Stimulated activated CD8-positive, alpha-beta memory T cell treated with anti-CD3 and anti-CD28 coated beads, Interleukin-4, amount 100 ng/mL, for 48 hours (primary cell): ENCODE data around the gene PAPSS1.
"Not testable (repeated sequence)": the region's sequence is repeated elsewhere in the genome, so short reads cannot be mapped to it uniquely, and the experiment has no call there.

Source experiments
- DNase-seq: peaks from one replicate; pipeline ENCODE4 v3.0.0-alpha.2; 2020

Gene PAPSS1

DNA sequence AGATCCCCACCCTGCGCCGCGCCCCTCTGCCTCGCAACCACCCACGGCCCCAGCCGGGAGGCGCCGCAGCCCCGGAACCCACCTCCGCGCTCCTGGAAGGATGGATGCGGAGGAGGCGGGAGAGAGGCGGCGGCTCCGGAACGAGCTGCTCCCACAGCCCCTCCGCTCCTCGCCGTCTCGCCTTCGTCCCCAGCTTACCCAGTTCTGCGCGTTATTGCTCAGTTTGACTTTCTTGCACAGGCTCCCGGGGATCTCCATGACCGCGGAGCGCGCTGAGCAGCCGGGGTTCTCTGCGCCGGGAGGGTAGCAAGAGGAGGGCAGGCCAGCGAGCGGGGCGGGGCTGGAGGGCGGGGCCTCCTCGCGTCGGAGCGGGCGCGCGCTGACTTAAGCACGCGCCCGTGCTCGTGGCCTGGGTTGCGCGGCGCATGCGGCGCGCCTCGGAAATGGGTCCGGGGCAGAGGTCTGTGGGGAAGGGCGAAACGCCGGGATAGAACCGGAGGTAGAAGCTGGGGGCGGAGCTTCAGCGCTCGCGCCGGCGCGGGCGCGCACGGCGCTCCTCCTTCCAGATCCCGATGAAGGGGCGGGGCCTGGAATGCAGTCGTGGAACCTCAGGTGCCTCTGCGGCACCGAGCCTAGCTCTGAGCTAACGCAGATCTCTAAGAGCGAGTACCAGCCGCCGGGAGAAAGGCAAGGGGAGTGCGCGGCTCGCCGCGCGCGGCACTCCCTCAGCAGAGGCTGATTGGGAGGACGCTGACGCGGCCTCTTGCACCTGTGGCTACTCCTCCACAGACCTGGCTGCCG lies at the start of gene PAPSS1:
TSS of gene PAPSS1 (minus strand) at position 313 of the 801 bp plus-strand sequence. CDS start at position 258, 55 bp downstream.
- peak; percentile 95 for DNase-seq

DNA sequence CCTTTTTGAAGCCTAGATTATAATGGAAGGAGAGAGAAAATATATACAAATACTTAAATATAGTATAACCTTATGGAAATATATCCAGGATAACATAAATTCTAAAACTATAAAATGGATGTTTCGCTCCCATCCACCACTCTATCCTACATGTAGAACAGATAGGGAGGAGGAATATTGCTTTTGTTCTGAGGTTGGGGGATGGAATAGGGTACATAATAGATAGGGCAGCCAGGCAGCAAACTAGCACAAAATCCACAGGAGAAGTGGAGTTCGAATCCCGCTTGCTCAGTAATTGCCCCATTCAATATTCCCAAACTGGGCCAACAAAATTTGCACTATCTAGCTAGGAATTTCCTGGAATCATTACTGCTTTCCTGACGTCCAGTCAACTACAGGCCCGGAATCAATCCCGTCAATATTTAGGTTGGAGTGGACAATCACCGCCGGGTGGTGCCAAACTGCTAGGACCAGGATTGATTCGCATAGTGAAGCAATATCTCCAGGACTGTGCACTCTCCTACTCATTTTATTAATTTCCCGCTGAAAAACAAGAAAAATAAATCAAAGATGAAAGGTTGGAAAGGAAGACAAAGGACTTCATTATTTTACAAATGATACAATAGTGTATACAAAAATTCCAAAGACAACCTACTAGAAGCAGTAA lies 40.4 kb upstream of the PAPSS1 start:
- no peak for DNase-seq

DNA sequence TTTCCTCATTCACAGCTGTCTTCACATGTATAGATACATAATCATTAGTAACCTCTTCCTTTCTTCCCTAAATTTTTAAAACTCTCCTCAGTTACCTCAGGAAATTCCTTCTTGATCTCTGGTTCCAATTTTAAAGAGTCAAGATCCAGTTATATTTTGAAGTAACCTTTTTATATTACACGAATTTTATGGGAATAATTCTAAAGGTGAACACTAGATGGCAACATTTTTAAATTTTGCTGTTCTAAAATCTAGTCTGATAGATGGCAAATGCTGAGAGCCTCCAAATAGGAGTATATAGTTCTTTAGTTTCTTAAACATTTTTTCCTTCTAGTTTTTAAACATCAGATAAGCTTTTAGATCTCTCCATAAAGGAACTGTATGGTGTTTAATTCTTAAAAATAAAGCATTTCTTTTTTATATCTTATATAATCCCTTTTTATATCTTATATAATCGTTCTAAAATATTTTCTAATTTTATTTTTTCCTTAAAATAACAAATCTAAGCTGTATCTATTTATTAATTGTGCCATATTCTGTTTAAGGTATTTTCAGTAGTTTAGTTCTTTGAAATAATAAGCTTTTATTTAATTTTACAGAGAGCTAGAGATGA lies 37.9 kb upstream of the PAPSS1 start:
- DNase-seq = no peak

DNA sequence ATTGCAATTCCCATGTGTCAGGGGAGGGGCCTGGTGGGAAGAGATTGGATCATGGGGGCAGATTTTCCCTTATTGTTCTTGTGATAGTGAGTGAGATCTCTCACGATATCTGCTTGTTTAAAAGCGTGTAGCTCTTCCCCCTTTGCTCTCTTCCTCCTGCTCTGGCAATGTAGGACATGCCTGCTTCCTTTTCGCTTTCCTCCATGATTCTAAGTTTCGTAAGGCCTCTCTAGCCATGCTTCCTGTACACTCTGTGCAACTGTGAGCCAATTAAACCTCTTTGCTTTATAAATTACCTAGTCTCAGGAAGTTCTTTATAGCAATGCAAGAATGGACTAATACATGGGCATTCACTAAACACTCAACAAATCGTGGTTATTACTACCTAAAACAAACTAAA lies 37.2 kb upstream of the PAPSS1 start:
- DNase-seq = no peak

DNA sequence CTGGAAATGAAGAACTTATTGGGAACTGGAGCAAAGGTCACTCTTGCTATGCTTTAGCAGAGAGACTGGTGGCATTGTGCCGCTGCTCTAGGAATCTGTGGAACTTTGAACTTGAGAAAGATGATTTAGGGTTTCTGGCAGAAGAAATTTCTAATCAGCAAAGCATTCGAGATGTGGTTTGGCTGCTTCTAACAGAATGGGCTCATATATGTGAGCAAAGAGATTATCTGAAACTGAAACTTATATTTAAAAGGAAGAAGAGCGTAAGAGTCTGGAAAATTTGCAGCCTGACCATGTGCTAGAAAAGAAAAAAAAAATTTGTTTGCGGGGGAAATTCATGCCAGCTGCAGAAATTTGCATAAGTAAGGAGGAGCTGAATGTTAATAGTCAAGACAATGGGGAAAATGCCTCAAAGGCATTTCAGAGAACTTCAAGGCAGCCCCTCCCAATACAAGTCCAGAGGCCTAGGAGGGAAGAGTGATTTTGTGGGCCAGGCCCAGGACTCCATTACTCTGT lies 35.9 kb upstream of the PAPSS1 start:
- no peak for DNase-seq

DNA sequence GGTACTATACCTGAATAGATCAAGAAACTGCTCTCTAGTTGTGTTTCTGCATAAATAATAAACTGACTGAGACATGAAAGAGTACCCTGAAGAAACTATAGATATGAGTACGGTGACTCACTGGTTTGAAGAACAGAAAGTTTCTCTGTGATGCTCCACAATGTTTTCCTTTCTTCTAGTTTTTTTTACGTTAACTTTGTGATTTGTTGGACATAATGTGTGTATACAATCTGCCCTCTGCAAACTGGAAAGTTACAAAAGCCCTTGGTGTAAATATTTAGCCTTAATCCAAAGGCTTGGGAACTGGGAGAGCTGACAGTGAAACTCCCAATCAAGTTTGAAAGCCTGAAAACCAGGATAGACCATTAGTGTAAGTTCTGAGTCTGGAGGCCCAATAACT lies 31.6 kb upstream of the PAPSS1 start:
- DNase-seq = no peak

DNA sequence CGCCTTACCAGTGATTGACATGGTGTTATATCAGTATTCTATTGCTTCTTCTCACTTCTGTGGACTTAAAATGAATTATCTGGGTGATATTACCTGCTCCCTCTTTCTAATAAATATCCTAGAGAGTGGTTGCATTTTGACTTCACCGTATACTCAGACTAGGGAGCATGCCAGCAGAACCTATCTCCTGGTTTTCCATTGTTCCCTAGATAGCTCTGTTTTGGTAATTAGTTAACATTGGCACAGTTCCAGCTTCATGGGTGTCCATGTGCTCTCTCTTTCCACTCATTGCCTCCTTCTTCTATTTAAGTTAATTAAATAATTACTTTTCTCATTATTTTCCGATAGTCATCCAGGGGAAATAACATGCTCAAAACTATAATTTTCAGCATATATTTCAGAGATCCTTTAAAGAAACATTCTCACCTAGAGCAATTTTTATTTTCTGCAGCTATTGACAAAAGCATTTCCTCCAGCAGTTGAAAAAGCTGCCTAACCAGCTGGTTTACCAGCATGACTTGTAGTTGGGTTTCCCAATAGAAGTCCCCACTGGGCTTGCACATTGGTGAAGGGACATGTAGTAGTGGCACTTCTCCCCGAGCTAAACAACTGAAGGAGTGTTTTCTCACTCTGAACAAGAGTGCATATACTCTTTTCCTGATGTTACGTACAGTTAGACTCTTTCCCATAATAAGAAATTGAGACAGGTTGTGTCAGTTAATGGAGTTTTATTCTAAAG lies 27.9 kb upstream of the PAPSS1 start:
- no peak for DNase-seq

DNA sequence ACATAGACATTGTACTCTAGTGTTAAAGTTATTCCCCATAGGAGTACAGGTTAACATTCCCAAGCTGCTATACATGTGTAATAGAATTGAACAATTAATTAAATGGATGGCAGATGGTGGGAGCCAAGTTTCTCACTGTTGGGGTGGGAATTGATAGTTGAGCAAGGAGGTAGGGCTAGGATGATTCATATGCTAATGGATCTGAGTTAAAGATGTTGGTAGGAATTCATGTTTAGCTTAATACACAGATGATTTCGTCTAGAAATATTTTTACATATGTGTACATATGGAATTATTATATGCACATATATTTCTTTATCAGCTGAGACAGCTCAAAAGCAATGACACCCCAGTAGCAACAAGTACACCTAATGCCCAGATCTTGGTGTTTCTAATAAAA lies 26.1 kb upstream of the PAPSS1 start:
- no peak for DNase-seq

DNA sequence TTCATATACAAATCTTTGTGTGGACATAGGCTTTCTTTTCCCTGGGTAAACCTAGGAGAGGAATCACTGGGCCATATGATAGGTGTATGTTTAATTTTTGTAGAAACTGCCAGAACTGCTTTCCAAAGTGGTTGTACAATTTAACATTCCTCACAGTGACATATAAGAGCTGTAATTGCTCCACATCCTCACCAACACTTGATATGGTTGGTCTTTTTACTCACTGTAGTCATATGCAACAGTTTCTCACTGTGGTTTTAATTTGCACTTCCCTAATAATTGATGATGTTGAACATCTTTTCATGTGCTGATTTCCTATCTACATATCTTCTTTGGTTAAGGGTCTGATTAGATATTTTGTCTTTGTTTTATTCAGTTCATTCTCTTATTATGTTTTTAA lies 24.5 kb upstream of the PAPSS1 start:
- DNase-seq = no peak

DNA sequence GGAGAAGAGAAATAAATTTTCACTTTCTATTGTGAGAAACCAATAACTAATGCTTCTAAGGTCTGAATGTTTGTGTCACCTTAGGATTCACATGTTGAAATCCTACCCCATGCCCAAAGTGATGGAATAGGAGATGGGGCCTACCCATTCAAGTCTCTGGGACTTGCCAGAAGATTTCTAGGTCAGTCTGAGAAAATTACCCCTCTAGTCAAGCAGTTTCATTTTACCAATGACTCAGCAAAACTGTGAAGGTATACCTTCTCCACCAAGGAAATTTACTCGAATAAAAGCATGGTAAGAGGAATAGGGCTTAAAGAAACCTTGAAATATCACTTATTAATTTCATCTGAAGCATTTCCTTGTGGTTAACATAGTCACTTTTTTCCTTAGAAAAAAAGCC lies 23.5 kb upstream of the PAPSS1 start:
- DNase-seq = no peak

DNA sequence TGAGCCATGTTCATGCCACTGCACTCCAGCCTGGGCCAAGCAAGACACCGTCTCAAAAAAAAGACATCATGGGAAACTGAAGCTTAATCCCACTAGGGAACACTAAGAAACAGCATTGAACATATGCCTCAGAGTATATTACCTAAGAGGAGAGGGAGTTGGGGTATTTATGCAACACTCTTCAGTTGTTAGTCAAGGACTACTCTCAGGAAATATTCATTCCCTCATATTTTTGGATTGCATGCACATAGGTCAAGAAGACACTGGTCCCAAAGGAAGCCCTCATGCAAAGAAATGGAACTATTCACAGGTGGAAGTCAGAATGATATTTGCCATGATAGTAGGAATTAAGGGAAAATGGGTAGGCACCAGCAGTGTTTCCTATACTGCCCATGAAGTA lies 22.8 kb upstream of the PAPSS1 start:
- DNase-seq = no peak

DNA sequence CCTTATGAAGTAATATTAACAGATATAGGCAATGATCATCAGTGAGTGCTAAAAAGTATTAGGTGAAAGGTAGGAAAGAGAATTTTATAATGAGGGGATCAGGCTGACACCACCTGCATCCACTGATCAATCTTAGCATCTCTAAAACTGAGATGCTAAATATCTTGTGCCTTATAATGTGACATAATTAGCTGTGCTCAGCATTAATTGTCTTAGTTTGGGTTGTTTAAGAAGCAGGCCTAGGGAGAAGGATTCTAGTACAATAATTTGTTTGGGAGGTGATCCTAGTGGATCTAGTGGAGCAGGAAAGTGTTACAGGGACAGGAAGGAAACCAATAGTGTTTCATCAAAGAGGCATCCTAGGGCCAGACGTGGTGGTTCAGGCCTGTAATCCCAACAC lies 22.2 kb upstream of the PAPSS1 start:
- DNase-seq = no peak

DNA sequence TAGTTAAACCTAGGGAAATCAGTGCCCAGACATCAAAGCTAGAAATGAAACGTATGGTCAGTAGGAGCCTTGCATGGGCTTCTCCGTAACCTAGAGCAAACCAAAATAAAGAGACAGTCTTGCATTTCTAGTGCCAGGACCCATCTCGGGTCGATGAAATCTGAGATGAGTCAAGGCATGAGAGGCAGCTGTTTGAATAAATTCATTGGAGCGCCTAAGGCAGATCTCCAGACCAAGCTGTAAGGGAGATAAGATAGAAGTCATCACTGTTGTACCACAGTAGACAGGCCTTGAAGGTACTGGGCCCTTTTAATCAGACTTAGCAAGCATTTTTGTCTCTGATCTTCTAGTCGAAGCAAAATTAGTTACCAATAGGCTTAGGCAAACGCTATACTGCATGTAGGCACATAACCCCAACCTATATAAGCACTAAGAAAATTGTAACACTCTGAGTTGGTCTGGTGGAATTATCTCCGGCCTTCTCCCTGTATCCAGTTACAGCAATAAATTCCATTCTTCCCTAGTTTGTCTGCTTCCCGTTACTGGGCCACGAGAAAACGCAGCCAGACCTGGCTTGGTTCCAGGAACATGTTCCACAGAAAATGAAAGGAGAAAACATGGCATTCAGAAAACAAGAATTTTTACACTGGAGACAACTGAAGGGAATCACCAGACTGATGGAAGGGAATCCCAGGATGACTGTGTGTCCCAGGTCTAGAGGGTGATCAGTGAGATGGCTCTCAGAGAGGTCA lies 21.1 kb upstream of the PAPSS1 start:
- DNase-seq = no peak

DNA sequence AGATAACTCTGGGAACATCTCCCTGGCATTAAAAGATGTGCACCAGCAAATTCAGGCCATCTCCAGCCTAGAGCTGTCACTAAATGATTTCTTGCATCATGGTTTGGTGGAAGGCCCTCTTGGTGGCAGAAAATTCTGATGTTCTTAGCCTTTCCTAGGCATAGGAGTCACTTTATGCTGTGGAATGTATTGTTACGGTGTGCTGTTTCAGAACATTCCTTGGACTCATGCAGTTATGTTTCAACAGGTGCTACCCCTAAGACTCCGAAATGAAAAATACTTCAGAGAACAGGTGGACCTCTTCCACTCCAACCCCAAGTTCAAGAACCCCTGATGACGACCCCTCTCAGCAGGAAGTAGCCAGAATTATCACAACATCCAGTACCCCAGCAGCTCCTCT lies 20.3 kb upstream of the PAPSS1 start:
- DNase-seq = no peak

DNA sequence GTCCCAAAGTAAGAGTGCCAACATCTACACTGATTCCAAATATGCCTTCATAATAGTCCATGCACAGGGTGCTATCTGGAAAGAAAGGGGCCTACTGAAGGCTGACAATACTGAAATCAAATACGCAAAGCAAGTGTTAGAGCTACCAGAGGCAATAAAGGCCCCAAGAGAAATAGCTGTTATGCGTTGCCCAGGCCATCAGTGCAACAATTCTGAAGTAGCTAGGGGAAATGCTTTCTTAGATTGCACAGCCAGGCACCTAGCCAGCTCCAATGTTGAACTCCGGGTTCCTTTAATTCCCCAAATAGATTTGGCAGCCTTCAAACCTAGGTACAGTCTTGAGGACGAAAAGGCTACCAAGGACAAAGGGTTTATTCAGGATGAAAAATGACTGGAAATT lies 17.4 kb upstream of the PAPSS1 start:
- DNase-seq = no peak

DNA sequence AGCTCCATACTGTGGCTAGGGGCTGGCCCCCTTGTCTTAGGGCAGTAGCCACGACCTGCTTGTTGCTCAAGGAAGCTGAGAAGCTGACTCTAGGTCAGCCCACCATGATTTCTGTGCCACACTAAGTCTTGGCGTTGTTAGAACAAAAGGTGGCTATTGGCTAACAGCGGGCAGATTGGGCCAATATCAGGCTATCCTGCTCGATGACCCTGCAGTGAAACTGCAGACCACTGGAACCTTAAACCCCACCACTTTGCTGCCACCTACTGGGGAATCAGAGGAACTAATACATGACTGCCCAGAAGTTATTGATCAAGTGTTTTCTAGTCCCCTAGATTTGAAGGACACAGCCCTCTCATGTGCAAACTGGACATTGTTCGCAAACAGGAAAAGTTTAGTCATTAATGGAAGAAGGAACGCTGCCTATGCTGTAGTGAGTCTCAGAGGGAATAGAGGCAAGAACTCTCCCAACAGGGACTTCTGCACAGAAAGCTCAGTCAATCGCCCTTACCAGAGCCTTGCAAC lies 17.0 kb upstream of the PAPSS1 start:
- DNase-seq = peak; percentile 43

DNA sequence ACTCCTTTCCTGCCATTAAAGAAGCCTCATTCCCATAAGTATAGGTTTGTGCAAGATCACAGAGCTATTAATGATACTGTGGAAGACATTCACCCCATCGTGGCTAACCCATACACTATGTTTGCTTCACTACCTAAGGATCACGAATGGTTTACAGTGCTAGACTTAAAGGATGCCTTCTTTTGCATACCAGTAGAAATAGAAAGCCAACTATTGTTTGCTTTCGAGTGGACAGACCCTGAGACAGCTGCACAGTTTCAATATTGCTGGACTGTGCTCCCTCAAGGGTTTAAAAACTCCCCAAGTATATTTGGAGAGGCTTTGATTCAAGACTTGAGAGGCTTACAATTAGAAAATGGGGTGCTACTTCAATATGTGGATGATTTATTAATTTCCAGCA lies 16.0 kb upstream of the PAPSS1 start:
- DNase-seq = no peak

DNA sequence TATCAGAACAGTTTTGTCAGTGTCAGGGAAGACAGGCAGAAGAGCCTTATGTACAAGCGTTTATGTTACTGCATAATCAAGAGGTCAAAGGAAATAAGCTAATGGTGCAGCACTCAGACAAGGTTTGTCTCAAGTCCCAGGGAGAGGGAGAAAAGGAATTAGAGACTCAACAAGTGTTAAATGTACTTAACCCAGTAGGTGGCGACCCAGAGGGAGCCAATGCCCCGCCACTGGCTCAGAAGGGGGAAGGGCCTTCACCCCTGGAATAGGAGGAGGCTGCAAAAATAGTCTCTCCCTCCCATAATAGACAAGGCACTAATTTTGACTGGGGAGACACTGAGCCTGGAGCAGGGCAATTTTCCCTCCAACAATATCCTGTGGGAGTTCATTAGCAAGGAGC lies 14.1 kb upstream of the PAPSS1 start:
- DNase-seq = no peak

DNA sequence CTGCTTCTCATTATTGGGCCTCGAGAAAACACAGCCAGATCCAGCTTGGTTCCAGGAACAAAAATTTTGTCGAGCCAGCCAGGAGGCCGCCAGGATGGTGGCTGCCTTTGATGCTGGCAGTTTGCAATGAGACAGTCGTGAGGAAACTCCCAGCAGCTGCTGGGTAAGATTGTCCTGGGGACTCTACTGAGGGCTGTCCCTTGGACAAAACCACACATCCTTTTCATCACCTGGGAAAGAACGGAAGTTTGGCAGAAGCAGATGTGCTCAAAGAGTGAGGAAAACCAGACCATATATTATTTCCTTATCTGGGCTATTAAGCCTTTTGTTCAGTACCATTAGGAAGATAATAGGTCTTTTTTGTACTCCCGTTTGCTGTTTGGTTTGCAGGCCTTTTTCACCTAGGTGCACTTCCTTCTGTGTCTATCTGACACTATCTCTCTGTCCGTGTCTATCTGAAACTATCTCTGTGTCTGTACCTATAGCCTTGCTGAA lies 13.4 kb upstream of the PAPSS1 start:
- DNase-seq = no peak

DNA sequence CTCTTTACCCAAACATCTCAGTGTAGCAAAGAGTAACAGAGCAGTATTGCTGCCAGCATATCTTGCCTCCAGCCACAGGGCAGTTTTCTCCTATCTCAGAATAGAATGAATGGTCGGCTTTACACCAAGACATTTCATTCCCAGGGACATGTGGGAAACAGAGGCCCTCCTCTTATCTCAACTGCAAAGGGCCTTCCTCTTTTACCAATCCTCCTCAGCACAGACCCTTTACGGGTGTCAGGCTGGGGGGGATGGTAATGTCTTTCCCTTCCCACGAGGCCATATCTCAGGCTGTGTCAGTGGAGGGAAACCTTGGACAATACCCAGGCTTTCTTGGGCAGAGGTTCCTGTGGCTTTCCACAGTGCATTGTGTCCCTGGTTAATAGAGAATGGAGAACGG lies 9.0 kb upstream of the PAPSS1 start:
- not testable (repeated sequence) for DNase-seq

DNA sequence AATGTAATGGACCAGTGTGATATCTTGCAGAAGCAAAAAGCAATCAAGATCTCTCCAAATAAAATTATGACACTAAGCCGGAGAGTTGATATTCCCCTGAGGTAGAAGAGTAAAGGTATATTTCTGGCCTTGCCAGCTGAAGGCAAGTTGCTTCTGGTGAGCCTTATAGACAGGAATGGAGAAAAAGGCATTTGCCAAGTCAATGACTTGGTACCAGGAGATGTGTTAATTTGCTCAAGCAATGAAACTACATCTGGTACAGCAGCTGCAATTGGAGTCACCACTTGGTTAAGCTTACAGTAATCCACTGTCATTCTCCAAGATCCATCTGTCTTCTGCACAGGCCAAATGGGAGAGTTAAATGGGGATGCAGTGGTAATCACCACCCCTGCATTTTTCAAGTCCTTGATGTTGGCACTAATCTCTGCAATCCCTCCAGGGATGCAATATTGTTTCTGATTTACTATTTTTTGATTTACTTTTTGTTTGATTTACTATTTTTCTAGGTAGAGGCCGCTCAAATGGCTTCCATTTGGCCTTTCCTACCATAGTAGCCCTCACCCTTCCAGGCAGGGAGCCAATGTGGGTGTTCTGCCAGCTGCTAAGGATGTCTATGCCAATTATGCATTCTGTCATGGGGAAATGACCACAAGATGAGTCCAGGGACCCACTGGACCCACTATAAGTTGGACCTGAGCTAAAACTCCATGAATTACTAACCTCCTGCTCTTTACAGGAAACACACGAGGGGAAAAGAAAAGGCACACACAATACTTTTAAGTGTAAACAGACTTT lies 6.3 kb upstream of the PAPSS1 start:
- DNase-seq = not testable (repeated sequence)
